Memory B cell (primary cell): ENCODE measurements around the gene CLEC2L.

Source experiments
- ATAC-seq: fragments of 150-1000 bp; cut with Tn5 transposase; 2 replicates; pipeline ENCODE4 v1.10.0; 2021; ENCODE audit warnings: low read depth, mild to moderate bottlenecking, moderate library complexity
- DNase-seq, 2 donors: peaks; one replicate each; pipeline ENCODE4 v3.0.0; 2022; ENCODE audit warnings: low spot score in 2 of 2
- H3K27ac Mint-ChIP-seq: one replicate; pipeline ENCODE4 v1.8.0; 2022; ENCODE audit warnings: mild to moderate bottlenecking, moderate library complexity, mixed read lengths
- H3K27me3 Mint-ChIP-seq: one replicate; pipeline ENCODE4 v1.8.0; 2022; ENCODE audit warnings: mixed read lengths
- H3K36me3 Mint-ChIP-seq: one replicate; pipeline ENCODE4 v1.8.0; 2022; ENCODE audit warnings: mild to moderate bottlenecking, mixed read lengths
- H3K4me1 Mint-ChIP-seq: one replicate; pipeline ENCODE4 v1.8.0; 2022; ENCODE audit warnings: mixed read lengths
- H3K4me3 Mint-ChIP-seq: one replicate; pipeline ENCODE4 v1.8.0; 2022; ENCODE audit warnings: mild to moderate bottlenecking, moderate library complexity, mixed read lengths
- H3K9me3 Mint-ChIP-seq: one replicate; pipeline ENCODE4 v1.8.0; 2022; ENCODE audit warnings: mixed read lengths

CLEC2L gene

DNA sequence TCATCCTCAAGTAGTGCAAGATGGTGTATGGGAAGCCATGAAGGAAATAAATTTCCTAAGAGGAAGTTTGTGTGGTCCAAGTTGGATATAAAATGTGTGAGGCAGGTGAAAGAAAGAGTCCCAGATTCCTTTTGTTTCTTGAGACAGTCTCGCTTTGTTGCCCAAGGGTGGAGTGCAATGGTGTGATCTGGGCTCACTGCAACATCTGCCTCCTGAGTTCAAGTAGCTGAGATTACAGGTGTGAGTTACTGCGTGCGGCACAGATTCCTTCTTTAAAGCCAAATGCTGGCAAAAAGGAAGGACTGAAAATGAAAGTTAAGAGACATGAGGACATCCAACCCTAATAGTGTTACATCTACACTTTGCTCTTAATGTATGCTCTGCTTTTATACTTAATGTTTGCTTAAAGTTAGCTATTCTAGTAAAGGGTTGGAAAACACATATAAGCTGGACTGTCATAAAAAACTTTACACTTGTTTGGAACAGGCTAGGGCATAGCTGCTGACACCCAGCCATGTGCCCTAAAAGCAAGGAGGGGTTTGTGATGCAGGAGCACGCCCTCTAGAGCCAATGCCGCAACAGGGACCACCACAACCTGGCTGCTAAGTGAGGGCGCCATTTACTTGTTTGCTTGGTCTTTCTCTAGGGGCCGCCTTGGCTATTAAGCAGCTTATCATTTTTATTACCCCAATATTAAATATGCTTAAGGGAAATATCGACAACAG, 34.5 kb downstream of the CLEC2L start:
- H3K27me3 Mint-ChIP-seq = peaks cover 7% of the 10 kb centered on the region
- no peaks in the 10 kb centered on the region for H3K4me1 Mint-ChIP-seq
- no peak overlapping the region for H3K4me3 Mint-ChIP-seq
- ATAC-seq = no peak
- no peak overlapping the region for H3K27ac Mint-ChIP-seq
- peaks cover 3% of the 10 kb centered on the region for H3K9me3 Mint-ChIP-seq
- DNase-seq = no peak
- H3K36me3 Mint-ChIP-seq = peaks cover 6% of the 10 kb centered on the region

DNA sequence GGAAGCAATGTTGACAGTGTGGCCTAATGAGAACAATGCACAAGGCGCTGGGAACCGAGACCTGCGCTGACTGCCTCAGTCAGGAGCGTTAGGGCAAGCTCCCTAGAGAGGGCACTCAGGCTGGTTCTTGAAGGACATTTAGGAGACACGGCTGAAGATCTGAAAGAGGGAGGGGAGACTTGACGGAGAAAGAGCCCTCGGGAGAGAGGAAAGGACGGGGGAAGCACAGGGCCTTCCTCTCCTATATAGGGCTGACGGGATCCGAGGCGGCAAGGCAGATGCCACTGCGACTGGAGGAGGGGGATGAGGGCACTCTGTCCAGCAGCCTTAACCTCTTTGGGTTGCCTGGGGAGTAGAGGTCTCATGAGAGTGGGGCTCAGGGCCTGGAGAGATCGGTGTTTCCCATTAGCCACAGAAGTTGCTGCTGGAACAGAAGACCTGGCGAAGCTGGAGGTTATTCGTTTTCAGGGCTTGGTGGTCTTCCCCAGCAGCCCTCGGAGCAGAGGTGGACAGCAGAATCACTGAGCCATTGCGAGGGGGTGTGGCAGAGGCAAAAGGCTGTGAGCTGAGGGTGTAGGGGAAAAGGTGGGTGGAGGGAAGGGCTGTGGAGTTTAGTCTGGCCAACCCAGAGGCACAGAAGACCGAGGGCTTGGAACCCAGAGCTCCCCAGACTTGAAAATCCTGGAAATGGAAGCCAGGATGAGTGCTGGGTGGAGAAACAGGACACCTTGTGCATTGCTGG, 36.0 kb downstream of the CLEC2L start:
- Mint-ChIP-seq H3K36me3 (peaks cover 6% of the 10 kb centered on the region), H3K27me3 (peaks cover 7% of the 10 kb centered on the region), H3K27ac (no peak overlapping the region), H3K9me3 (peaks cover 3% of the 10 kb centered on the region), H3K4me1 (no peaks in the 10 kb centered on the region), H3K4me3 (no peak overlapping the region)
- ATAC-seq = no peak
- DNase-seq = no peak

DNA sequence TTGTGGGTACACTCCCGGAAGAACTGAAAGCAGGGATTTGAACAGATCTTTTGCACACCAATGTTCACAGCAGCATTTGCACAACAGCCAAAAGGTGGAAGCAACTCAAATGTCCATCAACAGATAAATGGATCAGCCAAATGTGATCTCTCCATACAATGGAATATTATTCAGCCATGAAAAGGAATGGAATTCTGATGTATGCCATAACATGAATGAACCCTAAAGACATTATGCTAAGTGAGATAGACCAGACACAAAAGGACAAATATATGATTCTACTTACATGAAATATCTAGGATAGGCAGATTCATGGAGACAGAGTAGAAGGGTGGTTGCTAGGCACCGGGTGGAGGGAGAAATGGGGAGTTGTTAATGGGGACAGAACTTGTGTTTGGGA, 36.7 kb downstream of the CLEC2L start:
- H3K4me1 Mint-ChIP-seq = no peaks in the 10 kb centered on the region
- peaks cover 7% of the 10 kb centered on the region for H3K27me3 Mint-ChIP-seq
- no peak overlapping the region for H3K4me3 Mint-ChIP-seq
- H3K36me3 Mint-ChIP-seq = peaks cover 6% of the 10 kb centered on the region
- H3K9me3 Mint-ChIP-seq = peaks cover 3% of the 10 kb centered on the region
- ATAC-seq (no peak), DNase-seq (no peak)
- no peak overlapping the region for H3K27ac Mint-ChIP-seq

DNA sequence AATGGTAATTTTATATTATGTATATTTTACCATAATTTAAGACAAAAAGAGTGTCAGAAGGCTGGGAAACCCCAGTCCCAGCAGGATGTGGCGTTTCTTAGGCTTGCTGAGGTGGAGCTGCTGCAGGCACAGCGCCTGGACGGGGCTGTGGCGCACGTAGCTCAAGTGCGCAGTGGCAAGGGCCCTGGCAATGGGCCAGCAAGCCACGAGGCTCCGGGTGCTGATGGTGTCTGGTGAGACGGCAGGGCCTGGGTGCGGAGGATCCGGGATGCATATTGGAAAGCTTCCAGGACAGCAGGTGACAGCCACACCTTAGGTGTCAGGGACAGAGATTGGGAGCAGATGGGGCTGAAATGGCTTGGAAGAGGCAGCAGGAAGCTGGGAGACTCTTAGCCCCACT, 37.2 kb downstream of the CLEC2L start:
- Mint-ChIP-seq H3K4me3 (no peak overlapping the region), H3K4me1 (no peaks in the 10 kb centered on the region), H3K36me3 (peaks cover 6% of the 10 kb centered on the region), H3K9me3 (peaks cover 3% of the 10 kb centered on the region), H3K27me3 (peaks cover 7% of the 10 kb centered on the region), H3K27ac (no peak overlapping the region)
- ATAC-seq = no peak
- no peak for DNase-seq

DNA sequence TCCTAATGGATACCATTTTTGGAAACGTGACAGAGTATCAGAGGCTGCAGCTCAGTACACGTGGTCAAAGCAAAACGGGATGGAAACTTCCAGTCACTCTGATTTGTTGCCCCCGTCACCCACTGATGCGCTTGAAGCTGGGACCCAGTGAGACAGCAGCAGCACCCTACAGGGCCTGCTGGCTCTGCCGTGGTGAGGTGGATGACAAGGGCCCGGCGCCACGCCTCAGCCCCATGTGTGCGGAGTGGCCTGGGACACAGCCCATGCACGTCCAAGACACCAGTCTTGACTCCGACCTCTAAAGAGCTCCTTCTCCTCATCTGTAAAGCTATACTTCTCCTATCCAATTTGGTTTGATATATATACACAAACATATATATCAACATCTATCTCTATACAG, 39.0 kb downstream of the CLEC2L start:
- H3K27me3 Mint-ChIP-seq = peaks cover 7% of the 10 kb centered on the region
- peaks cover 6% of the 10 kb centered on the region for H3K36me3 Mint-ChIP-seq
- peaks cover 3% of the 10 kb centered on the region for H3K9me3 Mint-ChIP-seq
- no peak overlapping the region for H3K4me3 Mint-ChIP-seq
- no peak overlapping the region for H3K27ac Mint-ChIP-seq
- ATAC-seq (no peak), DNase-seq (no peak)
- no peaks in the 10 kb centered on the region for H3K4me1 Mint-ChIP-seq

DNA sequence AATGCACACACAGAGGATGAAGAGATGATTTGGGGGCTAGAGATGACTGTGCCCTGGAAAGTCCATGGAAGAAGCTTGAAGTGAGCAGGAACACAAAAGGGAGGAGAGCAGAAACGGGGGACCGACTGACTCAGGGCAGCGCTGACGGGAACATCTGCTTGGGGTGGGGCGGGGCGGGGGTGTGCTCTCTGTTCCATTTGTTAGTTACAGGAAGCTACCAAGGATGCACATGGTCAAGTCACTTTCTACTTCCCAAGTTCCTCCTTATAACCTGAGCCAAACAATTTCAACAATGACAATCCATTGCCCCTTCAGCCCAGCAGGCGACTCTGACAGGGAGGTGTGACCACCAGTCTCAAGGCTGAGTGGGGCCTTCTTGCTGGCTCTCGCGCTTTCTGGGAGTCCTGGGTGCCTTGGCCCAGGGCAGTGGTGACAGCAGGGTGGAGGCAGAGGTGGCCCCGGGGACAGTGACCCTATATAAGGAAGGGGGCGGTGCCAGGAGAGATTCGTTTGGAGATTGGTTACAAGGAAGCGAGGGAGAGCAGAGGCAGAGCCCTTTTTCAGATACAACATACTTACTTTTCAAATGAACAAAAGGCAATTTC, 39.6 kb downstream of the CLEC2L start:
- Mint-ChIP-seq H3K27me3 (peaks cover 5% of the 10 kb centered on the region), H3K4me3 (no peak overlapping the region), H3K9me3 (peaks cover 3% of the 10 kb centered on the region), H3K4me1 (no peaks in the 10 kb centered on the region), H3K36me3 (peaks cover 10% of the 10 kb centered on the region), H3K27ac (no peak overlapping the region)
- ATAC-seq (no peak), DNase-seq (no peak)

DNA sequence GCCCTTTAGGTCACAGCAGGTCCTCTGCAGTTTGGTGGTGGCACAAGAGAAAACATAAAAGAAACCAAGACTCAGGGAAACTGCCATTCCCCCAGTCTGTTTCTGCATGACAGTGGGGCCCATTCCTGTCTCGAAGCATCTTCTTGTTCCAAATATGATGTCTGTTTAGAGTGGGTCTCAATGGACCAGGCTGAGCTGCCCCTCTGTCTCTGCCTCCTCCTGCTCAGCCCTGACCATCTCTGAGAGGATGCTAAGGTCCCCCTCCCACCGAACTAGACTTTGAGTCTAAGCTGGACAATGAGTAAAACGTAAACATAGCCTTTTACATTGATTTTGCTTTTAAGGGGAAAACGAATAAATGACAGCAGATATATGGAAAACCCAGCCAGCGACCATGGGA, 40.4 kb downstream of the CLEC2L start:
- H3K9me3 Mint-ChIP-seq = peaks cover 3% of the 10 kb centered on the region
- H3K27me3 Mint-ChIP-seq = peaks cover 5% of the 10 kb centered on the region
- no peaks in the 10 kb centered on the region for H3K4me1 Mint-ChIP-seq
- H3K4me3 Mint-ChIP-seq = no peak overlapping the region
- DNase-seq (no peak), ATAC-seq (no peak)
- peaks cover 13% of the 10 kb centered on the region for H3K36me3 Mint-ChIP-seq
- no peak overlapping the region for H3K27ac Mint-ChIP-seq

DNA sequence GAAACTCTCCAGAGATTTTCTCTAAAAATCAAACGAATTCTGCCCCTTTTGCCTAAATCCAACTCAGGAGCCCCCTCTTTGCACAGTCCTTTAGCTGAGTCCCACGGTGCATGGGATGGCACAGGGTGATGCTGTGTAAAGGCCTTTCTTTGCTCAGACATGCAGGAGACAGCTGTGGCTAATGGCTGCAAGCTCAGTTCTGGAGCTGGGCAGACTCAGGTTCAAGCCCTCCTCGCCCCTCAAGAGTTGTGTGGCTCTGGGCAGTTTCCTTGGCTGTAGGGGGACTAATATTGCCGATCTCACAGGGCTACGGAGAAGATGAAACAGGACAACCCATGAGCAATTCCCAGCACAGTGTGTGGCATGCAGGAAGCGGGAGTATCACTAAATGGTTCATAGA, 42.6 kb downstream of the CLEC2L start:
- ATAC-seq (no peak), DNase-seq (no peak)
- H3K4me1 Mint-ChIP-seq = no peaks in the 10 kb centered on the region
- H3K4me3 Mint-ChIP-seq = no peak overlapping the region
- no peak overlapping the region for H3K27ac Mint-ChIP-seq
- H3K9me3 Mint-ChIP-seq = no peaks in the 10 kb centered on the region
- H3K27me3 Mint-ChIP-seq = no peaks in the 10 kb centered on the region
- H3K36me3 Mint-ChIP-seq = peaks cover 12% of the 10 kb centered on the region

DNA sequence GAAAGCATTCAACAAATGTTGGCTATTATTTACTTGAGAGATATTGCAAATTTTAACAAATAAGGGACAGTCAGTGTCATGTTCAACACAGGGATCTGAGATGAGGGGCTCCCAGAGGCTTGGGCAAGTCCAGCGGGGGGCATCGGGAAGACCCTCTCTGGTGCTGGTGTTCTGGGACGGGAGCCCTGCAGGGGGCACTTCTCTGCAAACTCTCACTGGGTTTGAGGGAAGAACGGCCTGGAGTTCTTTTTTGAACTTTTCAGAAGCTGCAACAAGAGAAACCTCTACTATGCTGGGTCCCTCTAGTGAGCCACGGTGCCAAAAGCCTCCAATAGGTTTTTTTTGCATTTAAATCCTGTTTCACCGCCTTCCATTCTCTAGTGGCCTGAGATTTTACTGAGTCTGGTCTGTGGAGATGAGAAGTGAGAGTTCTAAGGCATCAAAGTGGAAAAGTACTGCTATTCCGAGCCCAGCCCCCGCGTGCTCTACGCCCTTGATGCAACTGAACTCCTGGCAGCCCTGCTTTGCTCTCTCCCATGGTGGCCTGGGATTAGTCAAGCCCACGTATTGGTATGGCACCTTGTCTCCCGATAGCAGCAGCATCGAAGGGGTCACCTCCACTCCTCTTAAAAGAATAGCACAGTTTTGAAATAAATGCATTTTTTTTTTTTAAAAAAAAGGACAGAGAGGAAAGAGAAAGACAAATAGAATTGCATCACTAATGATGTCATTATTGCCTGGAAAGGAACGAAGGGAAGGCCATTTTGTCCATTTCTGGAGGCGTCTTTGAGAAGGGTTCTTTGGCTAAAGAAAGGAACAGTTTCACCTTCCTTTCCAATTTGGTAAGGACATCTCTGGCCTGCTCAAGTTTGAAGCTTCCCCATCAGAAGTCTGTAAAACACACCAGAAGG, 43.5 kb downstream of the CLEC2L start:
- H3K36me3 Mint-ChIP-seq = peaks cover 12% of the 10 kb centered on the region
- H3K9me3 Mint-ChIP-seq = no peaks in the 10 kb centered on the region
- DNase-seq (no peak), ATAC-seq (no peak)
- no peak overlapping the region for H3K4me3 Mint-ChIP-seq
- H3K27ac Mint-ChIP-seq = no peak overlapping the region
- H3K4me1 Mint-ChIP-seq = no peaks in the 10 kb centered on the region
- H3K27me3 Mint-ChIP-seq = no peaks in the 10 kb centered on the region

DNA sequence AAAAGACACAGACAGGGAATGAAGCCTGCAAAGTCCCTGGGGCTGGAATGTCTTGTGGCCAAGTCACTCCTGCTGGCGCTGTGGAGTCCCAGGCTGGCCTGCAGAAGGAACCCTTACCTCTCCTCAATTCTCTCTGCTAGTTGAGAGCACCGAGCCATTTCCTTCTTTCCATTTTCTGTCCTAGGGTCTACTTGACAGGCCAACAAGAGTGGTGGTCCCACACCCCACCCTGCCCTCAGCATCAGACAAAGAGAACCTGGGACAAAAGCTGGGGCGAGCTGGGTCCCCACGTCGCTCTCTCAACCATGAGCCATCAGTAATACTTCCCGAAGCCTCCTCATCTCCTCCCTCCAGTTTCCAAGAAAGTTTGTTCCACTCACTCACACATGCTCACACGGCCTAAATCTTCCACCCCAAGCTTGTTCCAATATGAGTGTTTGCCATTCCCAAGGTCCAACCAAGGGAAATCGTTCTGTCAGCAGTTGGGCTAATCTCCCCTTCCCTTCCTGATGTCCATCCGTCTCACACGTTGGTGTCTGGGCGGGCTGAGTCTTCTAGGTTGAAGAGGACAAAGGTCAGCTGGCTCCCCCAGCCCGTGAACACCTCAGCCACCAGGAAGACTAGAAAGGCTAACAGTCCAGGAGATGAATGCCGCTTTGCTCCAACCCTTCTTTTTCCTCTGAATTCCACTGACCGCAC, 44.3 kb downstream of the CLEC2L start:
- H3K27me3 Mint-ChIP-seq = no peaks in the 10 kb centered on the region

DNA sequence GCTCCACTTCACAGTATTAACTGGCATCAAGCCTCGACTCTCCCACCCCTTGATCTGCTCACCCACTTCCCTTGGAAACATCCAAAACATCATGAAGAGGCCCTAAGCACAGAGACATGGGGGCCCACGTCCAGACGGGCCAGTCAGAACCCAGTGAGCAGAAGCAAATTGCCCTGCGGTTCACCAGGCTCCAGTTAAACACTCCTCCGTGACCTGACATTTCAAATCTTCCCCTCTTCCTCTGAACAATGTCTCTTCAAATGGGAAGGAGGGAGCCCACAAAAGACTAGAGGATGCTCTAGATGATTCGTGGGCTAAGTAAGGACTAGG, 44.8 kb downstream of the CLEC2L start:
- H3K36me3 Mint-ChIP-seq = peaks cover 17% of the 10 kb centered on the region
- H3K4me3 Mint-ChIP-seq = no peak overlapping the region
- ATAC-seq = no peak
- DNase-seq = no peak
- no peaks in the 10 kb centered on the region for H3K27me3 Mint-ChIP-seq
- H3K9me3 Mint-ChIP-seq = no peaks in the 10 kb centered on the region
- no peaks in the 10 kb centered on the region for H3K4me1 Mint-ChIP-seq
- peak overlapping the region; percentile 25 for H3K27ac Mint-ChIP-seq

More for the DNA sequence above, 44.3 kb downstream of the CLEC2L start:
- Mint-ChIP-seq H3K4me3 (no peak overlapping the region), H3K36me3 (peaks cover 13% of the 10 kb centered on the region), H3K9me3 (no peaks in the 10 kb centered on the region), H3K4me1 (no peaks in the 10 kb centered on the region), H3K27ac (peak overlapping the region; percentile 25)
- ATAC-seq (no peak), DNase-seq (no peak)

DNA sequence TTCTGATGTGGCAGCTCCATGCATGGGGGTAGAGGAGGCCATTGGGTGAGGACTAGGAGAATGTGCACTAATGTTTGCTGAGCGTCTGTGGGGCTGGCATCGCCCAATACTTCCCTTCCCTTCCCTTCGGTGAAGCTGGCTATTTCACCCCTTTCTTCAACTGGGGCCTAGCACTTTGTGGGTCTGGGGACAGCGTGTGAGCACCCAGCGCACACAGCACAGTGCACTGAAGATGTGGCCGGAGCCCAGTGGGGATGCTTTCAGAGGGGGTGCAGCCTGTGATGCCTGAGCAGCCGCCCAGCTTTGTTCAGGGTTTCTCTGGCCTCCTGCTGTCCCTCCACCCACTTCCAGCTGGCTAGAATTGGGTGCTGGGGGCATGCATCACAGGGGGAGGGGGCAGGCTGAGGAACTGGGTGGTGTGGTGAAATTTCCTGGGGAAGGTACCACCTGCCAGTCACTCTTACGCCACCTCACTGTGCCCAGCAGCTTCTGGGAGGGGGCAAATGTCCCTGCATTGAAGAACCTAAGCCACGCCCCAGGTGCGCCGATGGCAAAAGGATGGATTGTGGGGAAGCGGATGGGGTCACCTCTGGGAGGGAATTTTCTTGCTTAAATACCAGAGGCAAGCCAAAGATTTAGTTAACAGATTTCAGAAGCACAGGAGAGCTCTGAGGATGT, 45.5 kb downstream of the CLEC2L start:
- ATAC-seq = no peak
- Mint-ChIP-seq H3K36me3 (peaks cover 18% of the 10 kb centered on the region), H3K4me1 (no peaks in the 10 kb centered on the region), H3K4me3 (no peak overlapping the region), H3K9me3 (no peaks in the 10 kb centered on the region), H3K27me3 (no peaks in the 10 kb centered on the region), H3K27ac (no peak overlapping the region)
- no peak for DNase-seq

DNA sequence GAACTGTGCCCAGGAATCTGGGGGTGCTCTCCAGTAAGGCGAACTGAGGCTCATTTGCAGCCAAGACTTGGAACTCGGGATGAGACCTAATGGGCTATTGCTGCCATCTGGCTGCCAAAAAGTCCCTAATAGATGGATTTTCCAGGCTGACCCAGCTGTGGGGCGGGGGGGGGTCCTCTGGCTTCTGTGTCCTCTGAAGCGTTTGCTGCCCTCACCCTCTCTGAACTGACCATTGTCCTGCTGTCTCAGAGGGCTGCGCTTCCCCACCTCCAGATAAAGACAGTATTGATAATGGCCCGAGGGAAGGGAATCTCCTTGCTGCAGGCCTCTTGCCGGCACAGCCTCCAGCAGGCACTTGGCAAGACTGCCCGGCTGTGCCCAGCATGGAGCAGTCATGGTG, 46.6 kb downstream of the CLEC2L start:
- H3K27ac Mint-ChIP-seq = no peak overlapping the region
- ATAC-seq (no peak), DNase-seq (no peak)
- H3K4me1 Mint-ChIP-seq = no peaks in the 10 kb centered on the region
- H3K36me3 Mint-ChIP-seq = peaks cover 21% of the 10 kb centered on the region
- no peaks in the 10 kb centered on the region for H3K9me3 Mint-ChIP-seq
- no peak overlapping the region for H3K4me3 Mint-ChIP-seq
- H3K27me3 Mint-ChIP-seq = no peaks in the 10 kb centered on the region
